PC-9 (cell line): Measurements from ENCODE around the gene NEO1.

Source experiments
- CTCF ChIP-seq: fragments of 200-600 bp; sonication (generic); conservative IDR thresholded peaks from 2 replicates; pipeline ENCODE4 v1.6.1; 2017; ENCODE audit warnings: mixed run types, antibody characterized with exemption, mild to moderate bottlenecking, moderate library complexity
- EZH2 ChIP-seq: fragments of 200-600 bp; sonication (generic); IDR thresholded peaks from 2 replicates; pipeline ENCODE4 v1.8.0; 2017; ENCODE audit warnings: antibody characterized with exemption, low read depth

GRCh38 chr15:73054417-73054953 lies 2.2 kb downstream of the NEO1 start:
- TF ChIP-seq CTCF (no peak), EZH2 (no peak)
